ENCODE results near the gene MAMLD1.

The MAMLD1 gene

DNA sequence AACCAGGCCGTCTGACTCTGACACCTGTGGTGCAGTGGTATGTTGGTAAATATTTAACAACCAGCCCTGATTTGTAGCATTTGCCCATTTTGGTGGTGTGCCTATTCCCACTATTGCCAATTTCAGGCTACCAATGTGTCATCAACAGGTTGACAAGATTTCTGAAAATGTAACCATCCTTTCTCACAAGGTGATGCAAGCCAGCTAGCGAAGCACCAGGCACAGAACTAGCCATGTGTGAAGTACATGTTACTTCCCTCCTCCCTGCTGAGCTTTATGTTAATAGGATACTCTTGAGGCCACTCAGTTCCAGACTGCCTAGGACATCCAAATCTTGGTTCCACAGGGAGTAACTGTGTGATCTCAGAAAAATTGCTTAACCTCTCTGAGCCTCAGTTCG, 7.2 kb upstream of the MAMLD1 start:
- no peak for DNase-seq

DNA sequence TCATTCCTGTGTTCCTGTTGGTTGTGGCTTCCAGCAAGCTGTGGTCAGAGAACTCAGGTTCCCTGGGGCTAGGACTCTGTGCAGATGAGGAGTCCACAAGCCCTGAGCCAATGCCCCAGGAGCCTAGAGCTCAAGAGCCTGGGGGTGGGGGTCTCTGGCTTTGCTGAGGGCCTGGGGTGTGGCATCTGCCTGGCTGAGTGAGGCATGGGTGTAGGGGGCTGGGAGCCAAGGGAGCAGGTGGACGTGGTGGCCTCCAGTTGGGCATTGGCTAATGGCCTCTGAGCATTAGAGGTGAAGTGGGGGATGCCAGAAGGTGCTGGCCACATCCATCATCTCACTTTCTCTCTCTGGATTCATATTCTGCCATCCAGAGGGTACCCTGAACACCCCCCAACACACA, 5.3 kb upstream of the MAMLD1 start:
- DNase-seq, result no peak

DNA sequence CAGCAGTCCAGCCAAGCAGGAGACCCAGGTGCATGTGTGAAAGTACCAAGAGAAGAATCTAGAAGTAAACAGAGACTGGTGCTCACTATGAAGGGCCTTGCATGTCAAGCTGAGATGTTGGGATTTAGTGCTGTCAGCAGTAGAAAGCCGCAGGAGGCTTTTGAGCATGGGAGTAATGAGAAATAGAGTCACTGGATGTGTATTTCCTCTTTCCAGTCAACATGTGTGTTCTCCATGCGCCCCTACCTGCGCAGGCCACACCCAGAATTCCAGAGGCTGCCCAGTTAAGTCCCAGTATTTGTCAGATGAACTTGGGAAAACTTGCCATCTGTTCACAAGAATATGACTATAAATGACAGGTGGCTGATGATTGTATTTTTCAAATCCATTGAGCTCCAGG, 4.5 kb upstream of the MAMLD1 start:
- DNase-seq, result no peak

DNA sequence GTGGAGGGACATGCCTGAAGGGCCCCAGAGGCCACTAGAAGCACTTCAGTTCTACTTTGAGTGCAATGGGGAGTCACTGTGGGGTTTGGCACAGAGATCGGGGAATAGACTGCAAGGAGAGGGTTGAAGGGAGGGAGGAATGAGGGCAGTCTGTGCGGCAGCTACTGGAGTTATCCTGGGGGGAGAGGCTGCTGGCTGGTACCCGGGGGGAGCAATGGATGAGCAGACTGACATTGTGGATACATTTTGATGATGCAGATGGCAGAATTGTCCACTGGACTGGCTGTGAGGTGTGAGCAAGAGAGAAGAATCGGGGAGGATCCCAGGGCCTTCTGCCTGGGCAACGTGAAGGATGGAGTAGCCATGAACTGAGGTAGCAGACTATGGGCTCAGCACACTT, 2.8 kb upstream of the MAMLD1 start:
- DNase-seq, result no peak

DNA sequence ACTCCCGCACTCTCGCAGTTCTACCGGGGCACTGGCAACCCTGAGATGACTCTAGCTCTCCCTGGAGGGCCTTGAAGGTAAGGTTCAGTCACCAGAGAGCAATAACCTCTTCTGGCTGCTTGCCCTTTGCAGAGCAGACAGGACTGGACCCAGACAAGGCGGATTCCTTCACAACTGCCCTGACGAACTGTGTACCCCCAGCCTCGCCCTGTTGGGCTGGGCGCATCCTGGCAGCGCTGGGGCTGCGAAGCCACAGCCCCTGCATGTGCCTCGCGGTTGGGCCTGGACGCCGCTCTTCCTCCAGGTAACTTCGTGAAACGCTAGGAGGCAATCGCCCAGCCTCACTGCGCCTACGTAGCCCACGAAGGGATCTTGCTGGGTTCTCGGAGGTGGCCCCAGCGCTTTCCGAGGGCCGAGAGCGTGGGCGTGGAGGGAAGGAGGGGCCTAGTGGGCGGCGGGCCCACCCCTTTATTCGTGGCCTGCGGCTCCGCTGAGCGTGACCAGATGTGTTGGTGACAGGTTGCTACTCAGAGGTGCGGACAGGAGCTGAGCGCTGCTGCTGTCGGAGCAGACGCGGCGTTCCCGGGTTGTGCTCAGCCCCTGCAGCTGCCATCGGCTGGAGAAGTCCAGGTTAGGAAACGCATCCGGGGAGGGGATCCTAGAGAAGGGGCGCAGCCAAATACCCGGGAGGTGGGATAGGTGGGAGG, 1.9 kb upstream of the MAMLD1 start:
- no peak for DNase-seq

DNA sequence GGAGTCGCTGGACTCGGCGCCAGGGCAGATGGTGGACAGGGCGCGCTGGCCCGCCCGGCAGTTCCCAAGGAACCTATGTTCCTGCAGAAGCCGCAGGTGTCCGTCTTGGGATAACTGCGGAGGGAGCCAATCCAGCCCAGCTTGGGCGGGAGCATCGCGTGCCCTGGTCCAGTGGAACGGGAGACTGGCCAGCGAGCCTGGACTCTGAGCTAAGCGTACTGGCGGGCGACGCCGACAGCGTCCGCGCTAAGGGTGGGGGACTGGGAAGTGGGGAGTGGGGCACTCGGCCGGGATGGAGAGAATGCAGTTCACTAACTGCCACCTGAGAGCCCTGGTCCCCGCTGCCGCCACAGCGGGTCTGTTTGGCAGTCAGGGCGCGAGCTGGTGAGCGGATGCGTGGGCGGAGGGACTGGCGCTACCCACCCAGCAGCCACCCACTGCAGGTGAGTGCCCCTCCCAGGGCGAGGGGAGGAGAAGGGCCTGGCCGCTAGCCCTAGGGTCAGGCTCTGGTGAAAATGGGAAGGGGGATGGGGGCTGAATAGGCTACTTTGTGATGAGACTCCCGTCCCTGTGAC, 1.3 kb upstream of the MAMLD1 start:
- no peak for DNase-seq

DNA sequence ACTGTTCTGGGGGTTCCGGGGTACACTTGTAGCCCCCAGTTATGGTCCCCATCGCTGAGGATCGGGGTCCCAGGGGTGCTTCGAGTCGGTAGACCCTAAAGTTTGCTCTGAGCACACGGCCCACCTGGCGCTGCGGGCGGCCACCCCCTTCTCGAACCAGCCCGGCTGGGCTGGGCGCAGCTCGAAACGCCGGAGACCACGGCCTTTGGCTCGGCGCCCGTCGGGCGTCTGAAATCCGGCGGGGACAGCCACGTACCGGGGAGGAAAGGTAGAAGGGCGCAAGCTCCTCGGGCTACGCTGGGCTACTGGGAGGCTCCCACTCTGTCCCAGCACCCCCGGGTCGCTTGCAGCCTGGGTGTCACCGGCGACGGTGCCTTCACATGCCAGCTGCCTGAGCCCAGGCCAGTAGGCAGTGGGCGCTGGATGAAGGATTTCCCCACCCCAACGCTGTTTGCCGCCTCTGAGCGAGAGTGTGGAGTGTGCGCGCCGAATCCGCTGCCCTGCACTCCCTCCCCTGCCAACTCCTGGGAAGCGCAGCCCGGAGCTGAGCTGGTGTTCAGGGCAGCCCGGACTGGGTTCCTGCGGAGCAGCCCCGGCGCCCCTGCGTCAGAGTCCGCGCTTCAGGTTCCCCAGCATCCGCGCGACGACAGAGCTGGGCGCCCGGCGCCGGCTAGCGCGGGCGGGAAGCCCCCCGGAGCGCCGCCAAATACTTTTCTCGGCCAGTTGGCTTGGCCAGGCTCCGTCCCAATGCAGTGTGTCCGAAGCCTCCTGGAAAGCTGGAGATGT, 637 bp downstream of the MAMLD1 start:
- DNase-seq, result no peak

DNA sequence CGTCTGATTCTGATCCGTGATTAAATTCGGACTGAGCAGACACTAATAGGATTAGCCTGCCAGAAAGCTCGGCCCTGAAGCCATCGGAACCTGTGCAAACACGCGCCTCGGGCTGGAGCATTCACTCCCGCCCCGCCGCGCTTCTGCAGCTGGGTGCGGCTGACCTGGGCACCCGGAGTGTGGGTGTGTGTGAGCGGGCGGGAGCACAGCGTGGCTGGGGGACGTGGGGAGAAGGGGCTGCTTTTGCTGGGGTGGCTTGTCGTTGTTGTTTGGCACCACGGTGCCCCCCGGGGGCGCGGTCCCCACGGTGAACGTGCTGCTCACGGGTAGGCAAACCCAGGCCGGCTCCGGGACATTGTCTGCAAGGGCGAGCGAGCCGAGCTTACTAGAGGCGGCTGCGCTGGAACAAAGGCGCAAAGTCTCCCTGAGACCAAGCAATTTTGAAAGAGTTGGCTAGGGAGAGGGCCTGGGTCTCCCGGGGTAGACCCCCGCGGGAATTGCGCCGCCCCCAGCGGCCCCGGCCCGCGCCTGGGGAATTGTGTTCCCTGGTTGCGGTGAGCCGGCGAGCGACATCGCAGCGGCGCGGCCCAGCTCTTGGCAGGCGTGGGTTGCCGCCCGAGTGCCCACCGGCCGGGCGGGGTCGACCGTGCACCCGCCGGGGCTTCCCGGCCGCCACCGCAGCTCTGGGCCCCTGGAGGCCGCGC, 1.4 kb downstream of the MAMLD1 start:
- DNase-seq, result no peak

DNA sequence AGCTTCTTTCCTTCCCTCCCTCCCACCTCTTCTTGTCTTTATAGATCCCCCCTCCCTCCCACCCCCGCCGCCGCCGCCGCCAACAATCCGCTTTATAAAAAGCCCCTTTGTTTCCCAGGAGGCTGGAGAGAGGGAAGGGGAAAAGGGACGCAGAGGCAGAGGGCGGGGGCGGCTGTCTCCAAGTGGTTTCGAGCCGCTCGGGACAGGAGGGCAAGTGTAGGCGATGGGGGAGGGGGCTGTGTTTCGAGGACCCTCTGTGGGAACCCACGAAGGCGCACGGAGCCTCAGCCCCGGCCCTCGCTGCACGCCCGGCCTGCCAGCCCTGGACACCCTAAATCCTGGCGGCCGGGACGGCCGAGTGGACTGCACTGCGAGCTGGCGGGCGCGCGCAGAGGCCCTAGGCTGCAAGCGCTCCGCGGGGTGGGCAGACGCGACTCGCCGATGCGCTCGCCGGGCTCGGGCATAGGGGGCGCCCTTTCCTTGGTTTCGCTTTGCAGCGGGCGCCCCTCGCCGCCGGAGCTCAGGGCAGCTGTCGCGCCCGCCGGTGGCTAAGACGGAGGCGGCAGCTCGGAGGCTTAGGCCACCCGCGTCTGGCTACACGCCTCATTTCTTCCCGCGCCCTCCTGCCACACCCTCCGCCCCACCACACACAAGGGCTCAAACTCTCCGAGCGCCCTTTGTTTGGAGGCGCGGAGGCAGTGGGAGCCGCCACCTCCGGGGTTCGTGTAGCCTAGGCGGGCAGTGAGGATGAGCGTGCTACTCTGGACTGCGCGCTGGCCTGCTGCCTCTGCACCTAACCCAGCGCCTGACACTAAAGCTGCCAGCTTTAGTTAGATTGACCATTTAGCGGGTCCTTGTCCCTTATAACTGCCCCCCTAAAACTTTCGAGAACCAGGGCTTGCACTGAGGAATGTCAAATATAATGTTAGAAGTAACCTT, 2.2 kb downstream of the MAMLD1 start:
- peak; percentile 4 for DNase-seq

DNA sequence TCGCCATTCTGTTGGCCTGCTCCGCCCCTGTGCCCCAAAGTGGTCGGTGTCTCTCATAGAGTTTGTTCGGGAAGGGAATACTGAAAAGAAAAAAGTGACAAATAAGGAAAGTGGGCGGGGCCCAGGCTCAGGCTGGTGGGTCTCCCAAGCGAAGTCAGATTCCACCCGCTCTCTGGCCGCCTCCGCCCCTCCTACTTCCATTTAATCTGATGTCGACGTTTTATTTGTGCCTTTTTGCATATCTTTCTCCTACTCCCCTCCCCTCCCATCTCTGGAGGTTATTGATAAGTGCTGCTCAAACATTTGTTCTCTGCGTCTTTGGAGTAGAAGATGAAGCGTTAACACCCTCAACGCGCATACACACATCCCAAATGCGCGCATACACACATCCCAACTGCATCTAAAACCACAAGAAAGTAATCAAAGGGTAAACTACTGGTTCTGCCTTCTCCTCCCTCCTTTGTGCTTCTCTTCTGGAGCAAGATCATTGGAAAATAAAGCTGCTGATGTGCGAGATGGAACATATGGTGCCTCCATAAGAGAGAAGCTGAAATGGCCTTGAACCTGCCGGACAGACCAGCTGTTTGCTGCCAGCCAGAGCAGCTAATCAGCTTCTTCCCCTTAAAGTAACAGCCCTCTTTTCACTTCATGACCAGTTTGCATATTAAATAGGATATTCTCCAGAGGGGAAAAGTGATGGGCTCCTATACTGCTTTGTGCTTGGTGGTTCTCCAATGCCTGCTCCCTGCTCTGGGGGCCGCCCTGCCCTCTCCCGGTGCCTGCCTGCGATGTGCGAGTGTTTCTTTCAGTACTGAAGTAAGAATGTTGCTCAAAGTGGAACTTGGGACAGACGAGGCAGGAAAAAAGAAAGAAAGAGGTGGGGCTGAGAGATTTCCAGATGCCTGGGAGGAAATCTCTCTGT, 3.1 kb downstream of the MAMLD1 start:
- DNase-seq, result peak; percentile 5

DNA sequence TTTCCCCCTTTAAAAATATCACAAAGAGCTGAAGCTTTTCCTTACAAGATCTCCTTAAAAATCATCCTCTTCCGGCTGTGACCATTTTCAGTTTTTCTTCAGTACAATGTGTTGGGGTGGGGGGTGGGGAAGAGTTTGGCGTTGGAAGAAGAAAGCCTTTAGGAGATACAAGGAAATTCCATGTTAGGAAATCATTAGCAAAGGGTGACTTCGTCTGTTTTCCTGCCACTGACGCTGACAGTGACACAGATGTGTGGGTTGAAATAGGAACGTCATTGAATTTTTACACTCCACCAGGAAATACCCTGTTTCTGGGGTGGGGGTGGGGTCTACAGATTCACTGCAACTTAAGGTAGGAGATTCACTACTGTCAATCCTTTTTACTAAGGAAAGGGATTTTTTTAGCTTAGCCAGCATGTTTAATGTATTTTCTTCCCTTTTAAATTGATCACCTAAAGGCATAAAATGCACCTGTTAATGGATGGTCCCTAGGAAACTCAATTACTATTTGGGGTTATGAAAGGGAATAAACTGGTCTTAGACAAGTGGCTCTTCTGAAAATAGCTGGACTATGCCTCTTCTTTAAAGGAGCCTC, 3.9 kb downstream of the MAMLD1 start:
- no peak for DNase-seq

DNA sequence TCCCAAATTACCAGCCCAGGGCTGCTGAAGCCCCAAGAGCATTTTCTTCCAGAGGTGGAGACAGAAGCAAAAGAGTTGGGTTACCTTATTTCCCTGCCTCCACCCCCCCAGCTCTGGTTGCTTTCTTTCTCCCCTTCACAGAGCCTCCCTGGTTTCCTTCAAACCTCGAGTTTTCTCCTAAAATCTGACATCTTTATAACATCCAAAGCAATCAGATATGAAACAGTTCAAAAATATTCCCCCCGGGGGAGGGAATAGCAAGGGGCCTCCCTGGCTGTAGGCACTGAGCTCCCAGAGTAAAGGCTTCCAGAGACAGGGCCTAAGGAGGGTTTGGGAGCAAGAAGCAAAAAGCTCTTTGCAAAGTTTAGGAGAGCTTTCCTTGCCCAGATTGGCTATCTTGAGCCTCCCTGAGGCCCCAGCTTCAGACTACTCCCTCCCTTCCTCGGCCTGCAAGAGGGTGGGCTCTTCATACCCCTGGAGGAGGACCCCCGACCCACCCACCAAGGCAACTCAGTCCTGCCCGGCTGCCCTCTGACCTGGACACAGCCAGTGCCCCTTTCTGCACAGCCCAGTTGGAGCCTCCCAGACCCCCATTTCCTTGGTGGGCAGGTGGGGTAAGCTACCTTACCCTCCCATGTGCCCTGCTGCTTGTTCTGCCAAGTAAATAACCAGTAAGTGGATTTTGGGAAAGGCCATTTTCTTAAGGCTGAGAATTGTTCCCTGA, 7.6 kb downstream of the MAMLD1 start:
- DNase-seq, result no peak

DNA sequence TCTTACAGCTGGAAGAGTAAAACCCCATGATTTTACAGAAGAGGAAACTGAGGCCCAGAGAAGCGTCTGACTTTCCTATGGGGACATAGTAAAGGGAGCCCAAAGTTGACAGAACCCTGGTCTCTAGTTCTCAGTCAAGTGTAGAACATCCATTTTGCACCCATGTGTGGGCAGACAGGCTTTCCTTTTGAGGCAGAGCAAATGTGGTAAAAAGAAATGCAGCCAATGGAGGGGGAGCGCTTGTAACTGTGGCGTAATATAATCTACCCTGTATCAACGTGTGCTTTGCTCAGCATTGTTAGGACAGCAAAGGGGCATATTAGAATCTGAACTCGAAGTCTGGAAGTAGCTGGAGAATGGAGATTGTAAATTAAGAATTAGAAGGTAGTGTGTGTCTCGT, 8.8 kb downstream of the MAMLD1 start:
- no peak for DNase-seq

DNA sequence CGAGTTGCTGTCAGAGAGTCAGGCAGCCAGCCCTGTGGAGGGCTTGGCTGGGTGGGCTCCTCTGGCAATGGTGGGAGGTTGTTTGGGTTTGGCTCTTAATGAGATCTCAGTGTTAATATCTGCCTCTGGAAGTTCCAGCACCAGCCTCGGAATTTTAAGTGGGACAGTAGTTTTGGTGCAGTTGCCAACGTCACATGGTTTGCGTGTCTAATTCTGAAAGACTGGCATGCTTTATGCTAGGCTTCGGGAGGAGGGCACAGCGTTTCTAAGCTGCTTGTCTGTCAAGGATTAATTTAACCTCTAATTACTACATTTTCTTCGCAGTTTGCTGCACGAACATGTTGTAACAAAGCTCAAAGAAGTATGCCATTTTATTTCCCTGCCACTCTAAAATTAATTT, 9.2 kb downstream of the MAMLD1 start:
- no peak for DNase-seq

DNA sequence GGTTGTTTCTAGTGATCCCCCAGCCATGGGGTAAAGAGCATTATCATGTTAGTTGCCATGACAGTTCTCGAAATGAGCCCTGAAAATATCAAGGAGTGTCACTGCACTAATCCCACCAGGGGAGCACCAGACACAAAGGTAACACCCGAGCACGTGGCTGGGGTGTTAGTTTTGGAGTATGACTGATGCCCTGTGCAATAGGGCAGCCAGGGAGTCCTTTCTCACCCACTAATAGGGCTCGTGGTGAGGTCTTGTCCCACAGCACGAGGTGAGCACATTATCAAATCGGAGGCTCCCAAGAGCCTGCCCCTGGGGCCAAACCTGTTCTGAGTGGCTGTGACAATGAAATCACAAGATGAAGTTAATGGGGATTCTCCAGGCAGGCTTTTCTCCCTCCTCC, 9.6 kb downstream of the MAMLD1 start:
- no peak for DNase-seq

DNA sequence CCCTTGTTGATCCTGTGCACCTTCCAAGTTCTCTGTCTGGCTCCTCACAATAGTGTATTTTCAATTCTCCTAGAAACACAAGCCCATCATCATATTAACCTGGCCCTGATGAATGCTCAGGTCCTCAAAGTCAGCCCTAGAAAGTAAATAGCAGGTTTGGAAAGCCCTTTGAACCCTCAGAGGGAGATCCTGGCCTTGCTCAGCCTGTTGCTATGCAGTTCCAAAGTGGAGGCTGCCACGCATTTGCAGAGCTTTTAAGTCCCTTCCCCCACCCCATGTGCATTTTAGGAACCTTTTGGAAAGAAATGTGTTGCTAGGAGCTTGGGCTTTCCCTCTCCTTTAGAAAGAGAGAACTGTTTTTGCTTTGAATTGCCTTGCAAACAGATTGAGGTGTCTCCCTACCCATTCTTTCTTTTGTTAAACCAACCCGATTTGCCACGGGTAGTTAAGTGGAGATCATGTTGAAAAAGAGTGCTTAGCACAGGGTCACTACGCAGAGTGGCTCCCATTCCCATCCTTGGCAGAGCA, 12.2 kb downstream of the MAMLD1 start:
- DNase-seq, result no peak

DNA sequence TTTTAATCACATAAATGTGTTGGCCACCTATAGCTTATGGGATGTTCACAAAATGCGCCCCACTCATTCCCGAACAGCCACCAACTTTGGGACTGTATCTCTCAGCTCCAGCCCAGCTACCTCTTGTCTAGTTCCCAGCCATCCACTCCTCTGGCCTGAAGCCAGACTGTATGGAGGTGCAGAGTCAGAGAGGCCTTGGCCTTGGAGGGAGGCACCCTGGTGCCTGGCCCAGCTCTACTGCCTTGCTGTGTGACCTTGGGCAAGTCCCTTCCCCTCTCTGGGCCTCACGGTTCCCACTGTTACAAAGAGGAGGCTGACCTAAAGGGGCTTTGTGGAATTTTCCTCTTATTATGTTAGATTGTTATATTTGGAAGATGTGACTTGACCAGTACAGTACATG, 13.9 kb downstream of the MAMLD1 start:
- no peak for DNase-seq

DNA sequence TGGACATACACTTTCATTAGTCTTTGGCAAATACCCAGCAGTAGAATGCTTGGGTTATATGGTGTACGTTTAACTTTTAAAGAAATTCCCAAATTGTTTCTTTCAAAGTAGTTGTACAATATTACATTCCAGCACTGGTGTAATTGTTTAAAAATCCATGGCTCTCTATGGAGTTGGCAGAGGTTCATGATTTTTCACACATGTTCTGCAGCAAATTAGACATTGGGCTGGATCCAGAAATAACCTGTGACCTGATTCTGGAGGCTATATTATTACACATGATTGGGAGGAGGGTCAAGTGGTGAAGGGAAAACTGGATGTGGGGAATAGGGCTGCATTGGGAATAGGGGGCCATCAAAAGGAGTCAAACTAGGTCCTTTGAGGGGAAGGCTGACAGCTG, 41.9 kb downstream of the MAMLD1 start:
- no peak for DNase-seq

DNA sequence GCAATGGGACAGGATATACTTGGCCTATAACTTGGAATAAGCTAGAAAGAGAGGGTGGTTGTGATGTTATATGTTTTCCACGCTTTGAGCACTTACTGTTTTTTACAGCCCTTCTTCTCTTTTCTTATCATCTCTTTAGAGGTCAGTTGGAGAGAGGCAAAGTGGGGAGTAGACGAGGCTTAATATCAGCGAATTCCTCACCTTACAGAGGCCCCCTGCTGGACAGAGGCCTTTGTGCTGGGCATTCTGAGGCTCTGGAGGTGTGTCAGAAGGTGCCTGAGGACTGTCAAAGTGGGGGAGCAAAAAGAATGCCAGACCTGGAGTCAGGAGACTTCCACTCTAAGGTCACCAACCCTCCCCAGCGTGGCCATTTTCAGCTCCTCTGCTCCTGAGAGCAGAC, 42.5 kb downstream of the MAMLD1 start:
- DNase-seq, result no peak

DNA sequence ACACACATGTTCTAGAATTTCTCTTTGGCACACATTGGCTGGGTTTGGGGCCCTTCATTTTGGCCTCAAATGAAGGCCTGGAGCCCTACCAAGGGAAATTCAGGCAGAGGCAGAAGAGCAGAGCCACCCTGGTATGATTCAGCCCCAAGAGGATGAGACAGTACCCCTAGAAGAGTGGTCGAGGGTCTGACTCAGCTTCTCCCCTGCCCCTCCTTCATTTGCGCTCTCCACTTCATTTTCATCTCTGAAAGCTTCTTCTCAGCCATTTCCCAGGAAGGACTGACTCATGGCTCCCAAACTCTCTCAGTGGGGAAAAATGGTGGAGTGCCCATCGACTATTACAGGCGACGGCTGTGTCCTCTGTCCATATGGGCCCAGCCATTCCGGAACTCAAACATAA, 43.5 kb downstream of the MAMLD1 start:
- DNase-seq, result no peak

Measured in NCI-H446 treated with DMSO at 0.1 percent for 48 hours (cell line).